ENCODE data around the gene KRTAP21-3.

DNA sequence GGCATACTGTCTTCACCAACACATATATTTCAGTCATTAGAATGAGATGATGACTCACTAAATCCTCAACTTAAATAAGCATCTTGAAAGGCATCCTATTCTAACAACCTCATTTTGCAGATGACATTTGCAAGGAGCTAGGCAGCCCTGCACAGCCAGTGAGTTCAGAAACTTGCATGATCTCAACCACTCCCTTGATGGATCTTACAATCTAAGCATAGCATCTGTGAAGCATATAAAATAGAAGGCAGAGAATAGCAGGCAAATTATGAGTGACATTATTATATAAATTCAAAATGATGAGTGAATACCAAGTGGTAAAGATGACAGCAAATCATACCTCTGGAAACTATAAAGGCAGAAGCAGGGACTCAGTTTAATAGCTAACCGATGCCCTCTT is 44.3 kb downstream of the KRTAP21-3 start:
- TF ChIP-seq, protein P1, sequence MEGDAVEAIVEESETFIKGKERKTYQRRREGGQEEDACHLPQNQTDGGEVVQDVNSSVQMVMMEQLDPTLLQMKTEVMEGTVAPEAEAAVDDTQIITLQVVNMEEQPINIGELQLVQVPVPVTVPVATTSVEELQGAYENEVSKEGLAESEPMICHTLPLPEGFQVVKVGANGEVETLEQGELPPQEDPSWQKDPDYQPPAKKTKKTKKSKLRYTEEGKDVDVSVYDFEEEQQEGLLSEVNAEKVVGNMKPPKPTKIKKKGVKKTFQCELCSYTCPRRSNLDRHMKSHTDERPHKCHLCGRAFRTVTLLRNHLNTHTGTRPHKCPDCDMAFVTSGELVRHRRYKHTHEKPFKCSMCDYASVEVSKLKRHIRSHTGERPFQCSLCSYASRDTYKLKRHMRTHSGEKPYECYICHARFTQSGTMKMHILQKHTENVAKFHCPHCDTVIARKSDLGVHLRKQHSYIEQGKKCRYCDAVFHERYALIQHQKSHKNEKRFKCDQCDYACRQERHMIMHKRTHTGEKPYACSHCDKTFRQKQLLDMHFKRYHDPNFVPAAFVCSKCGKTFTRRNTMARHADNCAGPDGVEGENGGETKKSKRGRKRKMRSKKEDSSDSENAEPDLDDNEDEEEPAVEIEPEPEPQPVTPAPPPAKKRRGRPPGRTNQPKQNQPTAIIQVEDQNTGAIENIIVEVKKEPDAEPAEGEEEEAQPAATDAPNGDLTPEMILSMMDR (IDR thresholded peaks at IDR 0.05): no peak
- TF ChIP-seq POLR2A (IDR thresholded peaks at IDR 0.05; ENCODE audit: low read depth): no peak
- no peak for TF ChIP-seq POLR2AphosphoS5 (IDR thresholded peaks at IDR 0.05)
- TF ChIP-seq EP300 (IDR thresholded peaks at IDR 0.05): no peak

All from esophagus muscularis mucosa (tissue), 4 donors.